ENCODE measurements around the gene NEGR1. TPM values are rescaled to one million over a fixed set of nuclear protein-coding genes. Genes with fewer than 3 reads are reported as not detected.

The NEGR1 gene
- total and polyA plus RNA-seq, 2 experiments from 2014 or later, result 0.57 to 0.94 TPM

DNA sequence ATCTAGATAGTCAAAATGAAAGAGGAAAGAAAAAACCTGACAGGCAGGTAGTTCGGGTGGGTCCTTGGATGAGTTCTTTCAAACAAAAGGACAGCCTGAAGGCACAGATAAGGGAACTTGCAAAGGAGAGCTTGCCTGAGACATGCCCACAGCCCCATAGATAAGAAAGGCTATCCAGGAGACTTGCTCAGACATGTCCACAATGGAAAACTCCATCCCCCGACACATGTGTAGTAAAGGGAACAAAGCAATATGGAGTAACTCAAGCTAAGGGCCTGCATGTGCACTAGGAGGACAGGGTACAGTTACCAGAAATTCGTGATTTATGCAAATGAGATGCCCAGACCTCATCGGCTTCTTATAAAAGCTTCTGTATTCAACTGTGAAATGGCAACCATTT is 281.5 kb downstream of the NEGR1 start:
- Mint-ChIP-seq H3K27ac (peak overlapping the region; percentile 94), H3K27me3 (ENCODE audit: insufficient read depth, low read depth, poor library complexity) (no peaks in the 10 kb centered on the region), H3K9me3 (no peaks in the 10 kb centered on the region), H3K36me3 (ENCODE audit: low read depth) (no peaks in the 10 kb centered on the region), H3K4me1 (peaks cover 29% of the 10 kb centered on the region), H3K4me3 (no peak overlapping the region)
- H3K27ac ChIP-seq (ENCODE audit: low read depth), result peak overlapping the region; percentile 40; the same call in 1 of the 2 replicates
- H3F3A ChIP-seq (replicated peaks; ENCODE audit: low read depth), result no peaks in the 10 kb centered on the region
- no peaks in the 10 kb centered on the region for H3K79me2 ChIP-seq (replicated peaks; ENCODE audit: insufficient read depth)
- no peaks in the 10 kb centered on the region for H4K20me1 ChIP-seq (replicated peaks; ENCODE audit: insufficient read depth)
- ATAC-seq, result peak; percentile 82
- TF ChIP-seq ZNF114 (CRISPR knock-in tag; IDR thresholded peaks at IDR 0.05), result peak; percentile 96; the same call in 1 of the 2 replicates
- TF ChIP-seq, protein P1, sequence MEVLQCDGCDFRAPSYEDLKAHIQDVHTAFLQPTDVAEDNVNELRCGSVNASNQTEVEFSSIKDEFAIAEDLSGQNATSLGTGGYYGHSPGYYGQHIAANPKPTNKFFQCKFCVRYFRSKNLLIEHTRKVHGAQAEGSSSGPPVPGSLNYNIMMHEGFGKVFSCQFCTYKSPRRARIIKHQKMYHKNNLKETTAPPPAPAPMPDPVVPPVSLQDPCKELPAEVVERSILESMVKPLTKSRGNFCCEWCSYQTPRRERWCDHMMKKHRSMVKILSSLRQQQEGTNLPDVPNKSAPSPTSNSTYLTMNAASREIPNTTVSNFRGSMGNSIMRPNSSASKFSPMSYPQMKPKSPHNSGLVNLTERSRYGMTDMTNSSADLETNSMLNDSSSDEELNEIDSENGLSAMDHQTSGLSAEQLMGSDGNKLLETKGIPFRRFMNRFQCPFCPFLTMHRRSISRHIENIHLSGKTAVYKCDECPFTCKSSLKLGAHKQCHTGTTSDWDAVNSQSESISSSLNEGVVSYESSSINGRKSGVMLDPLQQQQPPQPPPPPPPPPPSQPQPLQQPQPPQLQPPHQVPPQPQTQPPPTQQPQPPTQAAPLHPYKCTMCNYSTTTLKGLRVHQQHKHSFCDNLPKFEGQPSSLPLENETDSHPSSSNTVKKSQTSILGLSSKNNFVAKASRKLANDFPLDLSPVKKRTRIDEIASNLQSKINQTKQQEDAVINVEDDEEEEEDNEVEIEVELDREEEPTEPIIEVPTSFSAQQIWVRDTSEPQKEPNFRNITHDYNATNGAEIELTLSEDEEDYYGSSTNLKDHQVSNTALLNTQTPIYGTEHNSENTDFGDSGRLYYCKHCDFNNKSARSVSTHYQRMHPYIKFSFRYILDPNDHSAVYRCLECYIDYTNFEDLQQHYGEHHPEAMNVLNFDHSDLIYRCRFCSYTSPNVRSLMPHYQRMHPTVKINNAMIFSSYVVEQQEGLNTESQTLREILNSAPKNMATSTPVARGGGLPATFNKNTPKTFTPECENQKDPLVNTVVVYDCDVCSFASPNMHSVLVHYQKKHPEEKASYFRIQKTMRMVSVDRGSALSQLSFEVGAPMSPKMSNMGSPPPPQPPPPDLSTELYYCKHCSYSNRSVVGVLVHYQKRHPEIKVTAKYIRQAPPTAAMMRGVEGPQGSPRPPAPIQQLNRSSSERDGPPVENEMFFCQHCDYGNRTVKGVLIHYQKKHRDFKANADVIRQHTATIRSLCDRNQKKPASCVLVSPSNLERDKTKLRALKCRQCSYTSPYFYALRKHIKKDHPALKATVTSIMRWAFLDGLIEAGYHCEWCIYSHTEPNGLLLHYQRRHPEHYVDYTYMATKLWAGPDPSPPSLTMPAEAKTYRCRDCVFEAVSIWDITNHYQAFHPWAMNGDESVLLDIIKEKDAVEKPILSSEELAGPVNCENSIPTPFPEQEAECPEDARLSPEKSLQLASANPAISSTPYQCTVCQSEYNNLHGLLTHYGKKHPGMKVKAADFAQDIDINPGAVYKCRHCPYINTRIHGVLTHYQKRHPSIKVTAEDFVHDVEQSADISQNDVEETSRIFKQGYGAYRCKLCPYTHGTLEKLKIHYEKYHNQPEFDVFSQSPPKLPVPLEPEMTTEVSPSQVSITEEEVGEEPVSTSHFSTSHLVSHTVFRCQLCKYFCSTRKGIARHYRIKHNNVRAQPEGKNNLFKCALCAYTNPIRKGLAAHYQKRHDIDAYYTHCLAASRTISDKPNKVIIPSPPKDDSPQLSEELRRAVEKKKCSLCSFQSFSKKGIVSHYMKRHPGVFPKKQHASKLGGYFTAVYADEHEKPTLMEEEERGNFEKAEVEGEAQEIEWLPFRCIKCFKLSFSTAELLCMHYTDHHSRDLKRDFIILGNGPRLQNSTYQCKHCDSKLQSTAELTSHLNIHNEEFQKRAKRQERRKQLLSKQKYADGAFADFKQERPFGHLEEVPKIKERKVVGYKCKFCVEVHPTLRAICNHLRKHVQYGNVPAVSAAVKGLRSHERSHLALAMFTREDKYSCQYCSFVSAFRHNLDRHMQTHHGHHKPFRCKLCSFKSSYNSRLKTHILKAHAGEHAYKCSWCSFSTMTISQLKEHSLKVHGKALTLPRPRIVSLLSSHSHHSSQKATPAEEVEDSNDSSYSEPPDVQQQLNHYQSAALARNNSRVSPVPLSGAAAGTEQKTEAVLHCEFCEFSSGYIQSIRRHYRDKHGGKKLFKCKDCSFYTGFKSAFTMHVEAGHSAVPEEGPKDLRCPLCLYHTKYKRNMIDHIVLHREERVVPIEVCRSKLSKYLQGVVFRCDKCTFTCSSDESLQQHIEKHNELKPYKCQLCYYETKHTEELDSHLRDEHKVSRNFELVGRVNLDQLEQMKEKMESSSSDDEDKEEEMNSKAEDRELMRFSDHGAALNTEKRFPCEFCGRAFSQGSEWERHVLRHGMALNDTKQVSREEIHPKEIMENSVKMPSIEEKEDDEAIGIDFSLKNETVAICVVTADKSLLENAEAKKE (CRISPR knock-in tag; IDR thresholded peaks at IDR 0.05), result no peak
- H3K4me1 ChIP-seq (ENCODE audit: insufficient read depth), result peaks cover 28% of the 10 kb centered on the region
- H3K4me2 ChIP-seq, result 0 out of 2 replicates have a peak overlapping the region, but pooled peaks have one; percentile 25
- H2AFZ ChIP-seq, result 0 out of 2 replicates have a peak overlapping the region, but pooled peaks have one; percentile 19
- H3K4me3 ChIP-seq, result no peak overlapping the region
- no peaks in the 10 kb centered on the region for H3K27me3 ChIP-seq (ENCODE audit: insufficient read depth)
- no peaks in the 10 kb centered on the region for H3K9me2 ChIP-seq (ENCODE audit: insufficient read depth)
- H3K36me3 ChIP-seq (ENCODE audit: insufficient read depth), result no peaks in the 10 kb centered on the region
- DNase-seq (ENCODE audit: low spot score), result peak; percentile 52

DNA sequence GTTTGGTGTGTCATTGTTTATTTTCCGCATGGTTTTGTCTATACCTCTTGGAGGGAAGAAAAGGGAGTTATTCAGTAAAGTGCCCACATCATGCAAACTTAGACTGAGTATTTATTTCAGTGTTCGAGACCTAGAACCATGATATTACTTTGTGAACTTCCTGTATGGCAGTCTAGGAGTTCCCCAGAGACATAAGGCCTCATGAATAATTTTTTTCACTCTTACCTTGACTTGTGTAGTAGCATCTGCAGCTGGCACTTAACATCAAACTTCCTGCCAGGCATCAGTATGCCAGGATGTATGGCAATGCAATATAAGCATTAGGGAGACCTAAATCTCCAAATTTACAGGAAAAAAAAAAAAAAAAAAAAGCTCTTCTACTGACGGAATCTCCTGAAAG is 287.7 kb downstream of the NEGR1 start:
- Mint-ChIP-seq H3K4me3 (no peak overlapping the region), H3K27ac (no peak overlapping the region), H3K27me3 (ENCODE audit: insufficient read depth, low read depth, poor library complexity) (no peaks in the 10 kb centered on the region), H3K9me3 (no peaks in the 10 kb centered on the region), H3K36me3 (ENCODE audit: low read depth) (no peaks in the 10 kb centered on the region), H3K4me1 (peaks cover 7% of the 10 kb centered on the region)
- H3K9me2 ChIP-seq (ENCODE audit: insufficient read depth), result no peaks in the 10 kb centered on the region
- no peaks in the 10 kb centered on the region for H3F3A ChIP-seq (replicated peaks; ENCODE audit: low read depth)
- ATAC-seq, result no peak
- no peaks in the 10 kb centered on the region for H3K27me3 ChIP-seq (ENCODE audit: insufficient read depth)
- no peaks in the 10 kb centered on the region for H3K79me2 ChIP-seq (replicated peaks; ENCODE audit: insufficient read depth)
- H3K4me3 ChIP-seq, result no peak overlapping the region
- DNase-seq (ENCODE audit: low spot score), result no peak
- no peaks in the 10 kb centered on the region for H3K36me3 ChIP-seq (ENCODE audit: insufficient read depth)
- no peak overlapping the region for H3K4me2 ChIP-seq
- no peaks in the 10 kb centered on the region for H4K20me1 ChIP-seq (replicated peaks; ENCODE audit: insufficient read depth)
- no peak overlapping the region for H3K27ac ChIP-seq (ENCODE audit: low read depth)
- H2AFZ ChIP-seq, result no peak overlapping the region
- peaks cover 7% of the 10 kb centered on the region for H3K4me1 ChIP-seq (ENCODE audit: insufficient read depth)
- TF ChIP-seq, protein P1 (CRISPR knock-in tag; IDR thresholded peaks at IDR 0.05), result no peak
- no peak for TF ChIP-seq NANOG (IDR thresholded peaks at IDR 0.05; ENCODE audit: borderline replicate concordance)
- TF ChIP-seq ZNF331 (CRISPR knock-in tag; IDR thresholded peaks at IDR 0.05; ENCODE audit: low read depth), result no peak

Measured in GM23338 (cell line).